Stimulated activated CD4-positive, alpha-beta T cell treated with anti-CD3 and anti-CD28 coated beads, TNF-alpha, amount 100 ng/mL, for 48 hours (primary cell): ENCODE results near the gene CCDC190.
"Not testable (repeated sequence)": the region's sequence is repeated elsewhere in the genome, so short reads cannot be mapped to it uniquely, and the experiment has no call there.

Source experiments
- DNase-seq, 3 donors: peaks; one replicate each; pipeline ENCODE4 v3.0.0-alpha.2; 2020; ENCODE audit warnings: low read depth in 3 of 3

The CCDC190 gene

DNA sequence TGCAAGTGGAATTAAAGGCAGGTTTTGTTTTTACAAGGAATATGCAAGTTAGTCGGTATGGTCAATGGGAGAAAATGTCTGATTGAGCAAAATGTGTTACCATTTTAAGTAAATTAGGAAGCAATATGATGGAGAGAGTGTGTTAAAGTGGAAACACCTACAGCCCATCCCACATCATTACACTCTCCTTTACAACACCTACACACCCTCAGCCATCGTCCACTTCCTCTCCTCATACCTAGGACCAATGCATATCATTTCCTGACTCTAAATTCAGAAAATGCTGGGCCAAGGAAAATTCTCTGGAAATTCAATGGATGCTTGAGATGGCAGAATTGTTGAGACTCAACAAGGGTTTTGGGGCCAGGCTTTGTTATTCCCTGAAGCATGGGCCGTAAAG is 16.4 kb upstream of the CCDC190 start:
- no peak for DNase-seq

- DNase-seq, result no peak
Measured at GRCh38 chr1:162876751-162877150, 15.8 kb upstream of the CCDC190 start.

- no peak for DNase-seq
Measured at GRCh38 chr1:162873671-162874666, 13.0 kb upstream of the CCDC190 start.

DNA sequence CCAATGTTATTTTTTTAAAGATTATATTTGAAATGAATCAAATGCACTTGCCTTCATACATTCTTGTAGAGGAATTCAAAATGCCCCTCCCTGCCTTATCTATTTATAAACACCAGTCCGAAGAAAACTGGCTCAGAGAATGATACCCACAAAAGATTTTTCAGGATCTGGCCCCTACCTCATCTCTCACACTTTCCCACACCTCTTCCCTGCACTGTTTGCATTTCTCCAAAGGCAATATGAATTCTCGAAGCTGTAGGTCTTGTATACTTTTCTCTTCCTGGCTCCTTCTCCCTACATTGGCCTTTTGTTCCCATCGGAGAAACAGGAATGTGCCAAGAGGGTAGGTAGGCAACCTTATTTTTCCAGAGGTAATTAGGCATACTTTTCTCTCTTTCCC is 12.0 kb upstream of the CCDC190 start:
- no peak for DNase-seq

DNA sequence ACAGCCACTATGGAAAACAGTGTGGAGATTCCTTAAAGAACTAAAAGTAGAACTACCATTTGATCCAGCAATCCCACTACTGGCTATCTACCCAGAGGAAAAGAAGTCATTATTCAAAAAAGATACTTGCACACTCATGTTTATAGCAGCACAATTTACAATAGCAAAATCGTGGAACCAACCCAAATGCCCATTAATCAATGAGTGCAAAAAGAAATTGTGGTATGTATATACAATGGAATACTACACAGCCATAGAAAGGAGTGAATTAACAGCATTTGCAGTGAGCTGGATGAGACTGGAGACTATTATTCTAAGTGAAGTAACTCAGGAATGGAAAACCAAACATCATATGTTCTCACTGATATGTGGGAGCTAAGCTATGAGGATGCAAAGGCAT is 10.4 kb upstream of the CCDC190 start:
- not testable (repeated sequence) for DNase-seq

DNA sequence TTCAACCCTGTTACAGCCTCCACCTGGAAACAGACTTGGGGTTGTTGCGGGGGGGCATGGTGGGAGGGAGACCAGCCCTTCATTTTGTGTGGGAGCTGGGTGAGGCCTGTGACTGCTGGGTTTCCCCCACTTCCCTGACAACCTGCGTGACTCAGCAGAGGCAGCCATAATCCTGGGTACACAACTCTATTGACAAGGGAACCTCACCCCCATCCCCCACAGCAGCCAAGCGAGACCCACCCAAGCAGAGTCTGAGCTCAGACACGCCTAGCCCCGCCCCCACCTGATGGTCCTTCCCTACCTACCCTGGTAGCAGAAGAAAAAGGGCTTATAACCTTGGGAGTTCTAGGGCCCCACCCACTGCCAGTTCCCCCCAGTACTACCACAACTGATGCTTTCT is 8.0 kb upstream of the CCDC190 start:
- DNase-seq, result no peak

DNA sequence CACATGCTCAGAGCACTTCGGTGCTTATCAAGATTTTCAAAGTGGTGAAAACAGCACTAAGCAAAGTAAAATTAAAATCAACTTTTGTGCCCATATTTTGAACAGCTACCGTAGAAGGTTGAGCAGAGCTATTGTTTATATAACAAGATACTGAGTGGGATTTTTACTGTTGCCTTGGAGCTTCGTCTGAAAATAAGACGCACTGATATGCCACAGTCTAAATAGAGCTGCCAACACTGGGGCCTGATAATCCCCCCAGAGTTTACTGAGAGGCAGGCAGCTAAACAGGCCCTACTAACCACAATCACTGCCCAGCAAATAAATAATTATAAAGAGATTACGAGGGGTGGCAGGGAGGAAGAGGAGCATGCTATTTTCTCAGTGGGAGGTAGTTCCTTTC is 650 bp upstream of the CCDC190 start:
- DNase-seq, result no peak

DNA sequence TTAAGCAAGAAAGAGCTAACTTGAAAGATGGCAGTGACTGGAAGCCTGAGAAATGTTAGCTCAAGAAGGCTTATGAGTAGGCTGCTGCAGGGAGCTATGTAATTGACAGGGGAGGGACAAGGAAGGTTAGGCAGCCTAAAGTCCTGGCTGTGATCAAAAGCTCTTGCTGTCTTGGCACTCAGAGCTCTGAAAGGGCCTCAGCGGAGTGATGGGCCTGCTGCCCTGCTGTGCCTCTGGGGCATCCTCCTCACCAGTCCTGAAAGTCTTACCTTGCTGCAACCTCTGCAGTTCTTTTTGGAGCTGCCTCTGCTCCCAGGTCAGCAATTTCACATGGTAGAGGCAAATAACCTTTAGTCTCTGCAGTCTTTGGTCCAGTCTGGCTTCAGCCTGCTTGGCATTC is 1.8 kb downstream of the CCDC190 start:
- no peak for DNase-seq

GRCh38 chr1:162857850-162858249 is 3.1 kb downstream of the CCDC190 start:
- DNase-seq, result no peak

DNA sequence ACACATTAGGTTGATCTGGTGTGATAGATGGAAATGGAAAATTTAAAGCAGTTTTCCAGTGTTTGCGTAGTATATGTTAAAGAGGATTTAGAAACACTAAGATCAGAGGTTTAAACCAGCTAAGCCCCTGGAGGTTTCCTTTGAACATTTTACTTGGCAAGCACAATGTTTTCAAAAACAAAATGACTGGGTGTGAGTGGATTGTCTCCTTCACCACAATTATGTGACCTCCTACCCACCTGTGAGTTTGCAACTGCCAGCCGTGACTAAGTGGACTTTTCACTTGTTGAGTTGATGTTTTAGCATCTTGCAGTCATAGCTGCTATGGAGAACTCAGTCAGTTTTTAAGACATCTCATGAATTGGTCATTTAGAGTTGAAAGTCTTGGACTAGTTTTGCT is 4.7 kb downstream of the CCDC190 start:
- DNase-seq, result no peak

DNA sequence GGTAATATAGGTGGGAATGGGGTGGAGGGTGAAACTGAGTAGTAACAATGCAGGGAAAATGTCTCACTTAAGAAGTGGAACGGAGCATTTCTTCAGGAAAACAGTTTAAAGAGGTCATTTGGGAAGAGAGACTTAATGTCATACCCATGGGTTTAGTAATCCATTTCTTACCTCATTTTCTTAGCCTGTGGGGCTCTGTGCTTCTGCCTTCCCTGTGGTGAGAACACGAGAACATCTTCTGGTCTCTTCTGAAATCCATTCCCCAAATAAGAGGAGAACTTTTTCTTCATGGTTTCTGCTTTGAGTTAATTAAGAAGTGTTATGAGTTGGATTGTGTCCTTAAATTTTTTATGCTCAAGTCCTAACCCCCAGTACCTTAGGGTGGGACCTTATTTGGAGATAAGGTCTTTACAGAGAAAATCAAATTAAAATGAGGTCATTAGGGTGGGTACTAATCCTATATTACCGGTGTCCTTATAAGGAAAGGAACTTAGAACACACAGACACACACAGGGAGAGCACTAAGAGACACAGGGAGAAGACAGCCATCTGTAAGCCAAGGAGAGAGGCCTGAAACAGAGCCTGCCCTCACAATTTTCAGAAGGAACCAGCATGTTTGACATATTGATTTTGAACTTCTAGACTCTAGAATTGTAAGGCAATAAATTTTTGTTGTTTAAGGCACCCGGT is 5.4 kb downstream of the CCDC190 start:
- DNase-seq, result no peak

GRCh38 chr1:162854245-162854882 is 6.6 kb downstream of the CCDC190 start:
- peak; percentile 24 to 34 (median 25) for DNase-seq

DNA sequence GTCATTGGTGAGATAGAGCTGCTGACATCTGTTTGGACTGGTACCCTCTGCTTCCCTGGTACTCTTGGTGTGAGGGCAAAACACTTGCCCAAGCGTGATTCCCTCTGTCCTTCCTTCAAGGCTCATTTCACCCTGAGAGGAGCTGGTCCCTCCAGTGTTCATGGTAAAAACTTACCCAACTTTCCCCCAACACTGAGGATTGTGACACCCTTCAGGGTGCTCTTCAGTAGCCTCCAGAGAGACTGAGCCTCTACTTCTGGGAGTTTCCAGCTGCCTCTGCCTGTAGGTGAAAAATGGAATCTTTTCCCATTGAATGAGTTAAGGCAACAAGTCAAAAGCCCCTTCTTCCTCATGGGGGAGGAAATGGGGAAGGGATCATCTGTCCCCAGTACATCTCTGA is 9.6 kb downstream of the CCDC190 start:
- DNase-seq, result no peak

- DNase-seq, result no peak
Measured at GRCh38 chr1:162849711-162850110, 11.3 kb downstream of the CCDC190 start.

DNA sequence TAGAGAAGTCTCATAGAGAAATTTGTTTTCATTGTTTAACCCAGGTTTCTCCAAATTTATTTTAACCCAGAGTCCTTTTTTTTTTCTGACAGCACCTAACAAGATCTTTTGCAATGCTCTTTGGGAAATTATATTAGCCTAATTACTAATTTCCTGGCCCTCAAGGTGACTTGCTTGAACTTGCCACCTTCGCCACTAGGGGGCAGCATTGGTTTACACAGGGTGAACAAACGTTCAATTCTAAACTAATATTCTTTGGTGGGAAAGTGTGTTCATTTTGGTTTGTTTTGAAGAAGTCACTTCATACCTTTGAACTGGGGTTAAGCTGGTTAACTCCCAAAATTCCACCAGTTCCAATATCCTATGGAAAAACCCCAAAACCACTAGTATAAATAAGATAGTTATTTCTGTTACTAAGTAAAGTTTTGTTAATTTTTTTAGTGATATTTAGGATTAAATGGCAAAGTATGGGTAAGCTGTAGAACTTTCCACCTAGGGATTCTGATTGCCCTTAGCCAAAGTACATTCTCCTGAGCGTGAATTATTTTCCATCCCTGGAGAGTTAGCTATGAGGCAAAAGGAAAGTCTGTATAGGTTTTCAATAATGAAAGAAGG is 13.0 kb downstream of the CCDC190 start:
- peak; percentile 49 to 80 (median 80) for DNase-seq

- DNase-seq, result no peak
Measured at GRCh38 chr1:162846256-162847212, 14.4 kb downstream of the CCDC190 start.

- no peak for DNase-seq
Measured at GRCh38 chr1:162844153-162844552, 16.8 kb downstream of the CCDC190 start.

DNA sequence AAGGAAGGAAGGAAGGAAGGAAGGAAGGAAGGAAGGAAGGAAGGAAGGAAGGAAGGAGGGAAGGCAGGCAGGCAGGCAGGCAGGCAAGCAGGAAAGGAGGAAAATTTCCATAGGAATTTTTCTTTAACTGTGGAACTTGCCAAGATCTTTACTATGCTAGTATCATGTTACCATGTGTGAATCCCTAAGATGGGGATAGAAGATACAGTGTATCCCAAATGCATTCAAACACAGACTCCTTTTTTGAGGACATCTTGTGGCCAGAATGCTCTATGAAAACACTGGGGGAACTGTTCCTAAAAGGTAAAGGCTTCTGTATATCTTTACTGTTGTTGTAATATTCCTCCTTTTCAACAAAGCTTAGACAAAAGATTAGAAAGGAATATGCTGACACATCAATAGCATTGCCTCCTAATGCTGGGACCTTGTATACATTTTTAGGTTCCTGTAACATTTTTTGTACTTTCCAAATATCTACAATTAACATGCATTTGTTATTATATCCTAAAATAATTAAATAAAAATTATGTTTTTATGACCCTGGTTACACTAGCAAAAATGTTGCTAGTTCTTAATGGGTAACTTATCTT is 20.6 kb downstream of the CCDC190 start:
- DNase-seq, result no peak

- no peak for DNase-seq
Measured at GRCh38 chr1:162838863-162839262, 22.1 kb downstream of the CCDC190 start.

GRCh38 chr1:162835157-162835899 is 25.6 kb downstream of the CCDC190 start:
- DNase-seq, result no peak
